Activated T-helper 2 cell treated with anti-CD3 and anti-CD28 coated beads, Interferon-gamma antibody, Interleukin-2, Interleukin-4, amounts not matched to agents 10 μg/mL and 5 μg/mL and 100 μg/mL, durations not matched to agents 14 hours and 24 hours and 36 hours (primary cell): Measurements from ENCODE around the gene SOCS3. TPM values are rescaled to one million over a fixed set of nuclear protein-coding genes. Genes with fewer than 3 reads are reported as not detected.

Source experiments
- DNase-seq: peaks from one replicate; pipeline ENCODE4 v3.0.0; 2021; ENCODE audit warnings: low spot score
- H3K27ac Mint-ChIP-seq: one replicate; pipeline ENCODE4 v1.8.0; 2021; ENCODE audit warnings: mixed read lengths
- H3K27me3 Mint-ChIP-seq: one replicate; pipeline ENCODE4 v1.8.0; 2021; ENCODE audit warnings: low read depth, mixed read lengths
- H3K36me3 Mint-ChIP-seq: one replicate; pipeline ENCODE4 v1.8.0; 2021; ENCODE audit warnings: low read depth, mixed read lengths
- H3K4me1 Mint-ChIP-seq: one replicate; pipeline ENCODE4 v1.8.0; 2021; ENCODE audit warnings: low read depth, mixed read lengths
- H3K4me3 Mint-ChIP-seq: one replicate; pipeline ENCODE4 v1.8.0; 2021; ENCODE audit warnings: low read depth, mild to moderate bottlenecking, moderate library complexity, mixed read lengths
- H3K9me3 Mint-ChIP-seq: one replicate; pipeline ENCODE4 v1.8.0; 2021; ENCODE audit warnings: mixed read lengths
- intact Hi-C: fragments of 100-400 bp; cut with micrococcal nuclease; formaldehyde crosslinking; loops from one replicate; pipeline ENCODE4 v1.15.1; 2023
- total RNA-seq: library from RNA; stranded (reverse); gene quantifications from 2 replicates; pipeline ENCODE4 v1.2.3, GENCODE V29; 2022

The SOCS3 gene, protein sequence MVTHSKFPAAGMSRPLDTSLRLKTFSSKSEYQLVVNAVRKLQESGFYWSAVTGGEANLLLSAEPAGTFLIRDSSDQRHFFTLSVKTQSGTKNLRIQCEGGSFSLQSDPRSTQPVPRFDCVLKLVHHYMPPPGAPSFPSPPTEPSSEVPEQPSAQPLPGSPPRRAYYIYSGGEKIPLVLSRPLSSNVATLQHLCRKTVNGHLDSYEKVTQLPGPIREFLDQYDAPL
- 93.5 and 99.8 TPM in 2 replicates for total RNA-seq

DNA sequence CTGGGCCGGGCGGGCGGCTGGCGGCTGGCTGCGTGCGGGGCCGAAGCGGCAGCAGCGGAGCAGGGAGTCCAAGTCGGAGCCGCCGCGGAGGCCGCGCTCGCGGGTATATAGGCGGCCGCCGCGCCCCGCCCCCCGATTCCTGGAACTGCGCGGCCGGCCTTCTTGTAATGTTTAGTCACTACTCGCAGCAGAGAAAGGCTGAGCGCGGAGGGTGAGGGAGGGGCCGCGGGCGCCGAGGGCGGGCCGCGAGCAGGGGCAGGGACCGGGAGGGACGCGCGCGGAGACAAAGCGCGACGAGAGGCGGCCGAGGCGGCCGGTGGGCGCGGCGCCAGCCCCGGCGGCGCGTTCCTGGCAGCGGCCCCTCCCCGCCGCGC is at the start of gene SOCS3:
SOCS3 (minus strand) TSS at position 81 of the 374 bp plus-strand sequence. CDS start 982 bp downstream, outside the sequence.
- peaks cover 11% of the 10 kb centered on the region for H3K27me3 Mint-ChIP-seq
- peaks cover 36% of the 10 kb centered on the region for H3K4me1 Mint-ChIP-seq
- peak within 1 kb of the TSS; percentile 90 for H3K4me3 Mint-ChIP-seq
- H3K36me3 Mint-ChIP-seq = peaks cover 43% of the 10 kb centered on the region
- intact Hi-C loops = loop anchor here (1.0 to 5.0 kb wide), 6 partner anchors 18 to 1218 kb away; partner anchors contain the start of genes PGS1, SEC14L1 and TMC8
- H3K27ac Mint-ChIP-seq = peak within 1 kb of the TSS; percentile 90
- H3K9me3 Mint-ChIP-seq = no peaks in the 10 kb centered on the region
- peak; percentile 97 for DNase-seq

DNA sequence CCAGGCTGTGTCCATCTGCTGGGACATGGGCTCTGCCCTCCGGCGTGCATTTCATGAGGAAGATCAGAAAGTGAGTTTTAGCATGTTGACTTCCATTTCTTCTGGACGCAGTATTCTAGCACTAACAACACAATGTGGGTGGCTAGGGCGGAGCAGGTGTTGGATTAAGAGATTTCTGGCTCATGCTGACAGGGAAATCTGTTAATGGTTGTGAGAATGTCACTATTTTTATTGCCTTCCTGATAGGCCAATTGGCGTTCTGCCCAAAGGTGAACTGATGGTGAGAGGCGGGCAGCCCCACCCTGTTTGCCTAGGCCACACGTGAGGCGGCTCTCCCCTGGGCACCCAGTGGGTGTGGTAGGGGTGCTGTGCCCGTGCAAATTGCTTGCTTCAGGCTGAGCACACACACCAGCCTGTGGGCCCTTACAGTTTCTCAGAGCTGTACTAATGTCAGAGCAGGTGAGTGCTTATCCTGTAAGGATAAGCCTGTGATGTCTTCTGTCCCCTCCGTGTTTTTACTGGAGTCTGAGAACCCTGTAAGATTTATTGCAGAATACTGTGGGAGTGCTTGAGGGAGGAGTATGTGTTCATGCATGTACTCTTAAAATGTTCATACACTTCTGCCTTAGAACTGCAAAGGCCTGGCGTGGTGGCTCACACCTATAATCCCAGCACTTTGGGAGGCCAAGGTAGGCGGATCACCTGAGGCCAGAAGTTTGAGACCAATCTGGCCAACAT is 49.5 kb upstream of the SOCS3 start:
- Mint-ChIP-seq H3K27me3 (no peaks in the 10 kb centered on the region), H3K4me3 (no peak overlapping the region), H3K27ac (peak overlapping the region; percentile 54), H3K36me3 (peaks cover 41% of the 10 kb centered on the region), H3K4me1 (peaks cover 41% of the 10 kb centered on the region), H3K9me3 (no peaks in the 10 kb centered on the region)
- DNase-seq = no peak
- intact Hi-C loops = no loop called here

DNA sequence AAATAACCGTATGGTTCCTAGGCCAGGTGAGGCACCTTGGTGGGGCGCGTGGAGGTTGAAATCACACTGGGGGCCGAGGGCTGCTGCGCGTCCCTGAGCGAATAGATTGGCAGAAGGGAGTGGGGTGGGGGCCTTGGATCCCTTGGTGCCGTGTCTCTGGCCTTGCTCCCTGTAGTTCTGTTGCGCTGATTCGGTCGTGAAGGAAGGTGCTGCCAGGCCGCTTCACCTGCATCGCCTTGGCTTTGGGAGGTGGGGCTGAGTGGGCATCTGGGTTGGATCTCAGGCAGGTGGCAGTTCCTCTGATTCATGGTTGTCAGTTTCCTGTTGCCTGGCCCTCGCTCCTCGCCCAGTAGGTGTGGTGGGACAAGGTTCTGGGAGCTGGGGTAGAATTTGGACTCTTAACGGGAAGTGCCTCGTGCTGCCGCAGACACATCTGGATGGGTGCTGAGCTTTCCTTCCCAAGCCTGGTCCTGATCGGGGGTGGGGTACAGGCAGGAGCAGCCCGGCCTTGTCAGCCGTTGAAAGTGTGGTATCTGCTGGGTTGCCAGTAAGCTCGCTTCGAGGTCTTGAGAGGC is 48.7 kb upstream of the SOCS3 start:
- no peak overlapping the region for H3K4me3 Mint-ChIP-seq
- H3K9me3 Mint-ChIP-seq = no peaks in the 10 kb centered on the region
- no peaks in the 10 kb centered on the region for H3K27me3 Mint-ChIP-seq
- peak overlapping the region; percentile 54 for H3K27ac Mint-ChIP-seq
- peaks cover 33% of the 10 kb centered on the region for H3K4me1 Mint-ChIP-seq
- DNase-seq = no peak
- intact Hi-C loops = no loop called here
- peaks cover 44% of the 10 kb centered on the region for H3K36me3 Mint-ChIP-seq

DNA sequence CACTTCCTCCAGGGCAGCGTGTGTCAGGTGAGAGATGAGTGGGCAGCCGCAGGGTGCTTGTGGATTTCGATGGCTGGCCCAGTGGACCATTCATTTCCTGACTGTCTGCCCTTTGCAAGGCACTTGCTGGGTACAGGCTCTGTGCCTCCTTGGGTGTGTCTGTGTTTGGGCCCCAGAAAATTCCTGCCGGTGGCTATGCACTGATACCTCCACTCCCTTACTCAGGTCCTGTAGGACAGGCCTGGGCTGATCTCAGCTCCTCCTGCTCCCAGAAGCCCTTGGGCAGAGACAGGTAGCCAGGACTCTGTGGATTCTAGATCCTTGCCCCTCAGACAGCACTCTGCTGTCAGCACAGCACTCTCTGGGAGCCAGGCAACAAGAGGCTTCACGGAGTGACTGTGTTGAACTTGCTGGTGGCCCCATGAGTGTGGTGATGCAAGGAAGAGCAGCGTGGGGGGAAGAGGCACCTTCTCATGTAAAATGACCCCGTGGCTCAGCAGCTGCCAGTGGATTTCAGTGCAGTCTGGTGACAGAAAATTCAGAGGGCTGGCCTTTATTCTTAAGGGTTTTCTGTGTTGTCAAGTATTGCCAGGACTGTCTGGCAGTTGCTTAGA is 47.6 kb upstream of the SOCS3 start:
- intact Hi-C loops = no loop called here
- Mint-ChIP-seq H3K4me1 (peaks cover 22% of the 10 kb centered on the region), H3K9me3 (no peaks in the 10 kb centered on the region), H3K4me3 (no peak overlapping the region), H3K36me3 (peaks cover 46% of the 10 kb centered on the region), H3K27ac (no peak overlapping the region), H3K27me3 (no peaks in the 10 kb centered on the region)
- no peak for DNase-seq

DNA sequence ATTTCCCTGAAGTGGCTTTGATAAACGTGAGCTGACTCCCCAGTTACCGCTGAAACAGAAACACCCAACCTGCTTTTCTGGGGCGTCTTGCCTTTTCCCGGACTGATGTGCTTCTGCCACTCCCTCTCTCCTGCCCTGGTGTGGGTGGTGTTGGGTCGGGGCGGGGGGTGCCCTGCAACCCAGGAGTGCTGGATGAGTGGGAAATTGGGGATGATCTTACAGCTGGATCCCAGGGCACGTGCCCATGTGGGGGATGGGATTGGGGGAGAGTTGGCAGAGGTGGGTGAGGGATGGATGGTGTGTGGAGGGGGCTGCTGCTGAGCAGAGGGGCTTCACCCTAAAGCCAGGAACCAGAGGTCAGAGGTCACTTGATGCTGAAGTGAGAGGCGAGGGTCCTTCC is 47.0 kb upstream of the SOCS3 start:
- peak overlapping the region; percentile 24 for H3K27ac Mint-ChIP-seq
- no peak overlapping the region for H3K4me3 Mint-ChIP-seq
- no peak for DNase-seq
- H3K27me3 Mint-ChIP-seq = no peaks in the 10 kb centered on the region
- intact Hi-C loops = no loop called here
- H3K9me3 Mint-ChIP-seq = no peaks in the 10 kb centered on the region
- peaks cover 44% of the 10 kb centered on the region for H3K36me3 Mint-ChIP-seq
- peaks cover 16% of the 10 kb centered on the region for H3K4me1 Mint-ChIP-seq

DNA sequence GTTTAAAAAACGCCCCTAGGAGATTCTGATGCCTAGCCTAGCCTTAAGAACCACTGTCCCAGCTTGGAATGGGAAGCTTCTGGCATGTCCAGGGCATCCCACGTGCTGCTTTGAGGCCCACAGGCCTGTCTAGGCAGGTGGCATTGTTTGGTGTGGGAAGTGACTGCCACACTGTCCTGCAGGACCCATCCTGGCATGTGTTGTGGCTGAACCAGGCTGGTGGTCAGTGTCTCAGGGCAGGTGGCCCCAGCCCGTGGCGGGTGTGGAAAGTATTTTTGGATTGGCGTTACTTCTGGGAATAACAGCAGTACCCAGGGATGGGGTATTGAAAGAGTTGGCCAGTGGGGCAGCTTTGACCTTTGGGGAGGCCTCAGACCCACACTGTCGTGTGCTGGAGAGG is 46.5 kb upstream of the SOCS3 start:
- no peaks in the 10 kb centered on the region for H3K9me3 Mint-ChIP-seq
- no peak for DNase-seq
- intact Hi-C loops = no loop called here
- no peaks in the 10 kb centered on the region for H3K27me3 Mint-ChIP-seq
- H3K4me3 Mint-ChIP-seq = no peak overlapping the region
- H3K36me3 Mint-ChIP-seq = peaks cover 48% of the 10 kb centered on the region
- no peak overlapping the region for H3K27ac Mint-ChIP-seq
- peaks cover 12% of the 10 kb centered on the region for H3K4me1 Mint-ChIP-seq

DNA sequence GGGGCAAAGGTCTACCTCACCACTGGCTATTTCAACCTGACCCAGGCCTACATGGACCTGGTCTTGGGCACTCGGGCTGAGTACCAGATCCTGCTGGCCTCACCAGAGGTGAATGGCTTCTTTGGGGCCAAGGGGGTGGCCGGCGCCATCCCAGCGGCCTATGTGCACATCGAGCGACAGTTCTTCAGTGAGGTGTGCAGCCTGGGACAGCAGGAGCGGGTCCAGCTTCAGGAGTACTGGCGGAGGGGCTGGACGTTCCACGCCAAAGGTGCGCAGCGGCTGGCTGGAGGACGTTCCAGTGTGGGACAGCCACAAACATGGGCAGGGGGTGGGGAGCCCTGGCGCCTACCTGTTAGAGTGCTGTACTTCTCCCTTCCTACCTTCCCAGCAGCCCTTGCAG is 43.9 kb upstream of the SOCS3 start:
- H3K27me3 Mint-ChIP-seq = no peaks in the 10 kb centered on the region
- no peak overlapping the region for H3K4me3 Mint-ChIP-seq
- H3K9me3 Mint-ChIP-seq = no peaks in the 10 kb centered on the region
- no peak overlapping the region for H3K27ac Mint-ChIP-seq
- H3K36me3 Mint-ChIP-seq = peaks cover 71% of the 10 kb centered on the region
- intact Hi-C loops = no loop called here
- peaks cover 3% of the 10 kb centered on the region for H3K4me1 Mint-ChIP-seq
- DNase-seq = no peak

DNA sequence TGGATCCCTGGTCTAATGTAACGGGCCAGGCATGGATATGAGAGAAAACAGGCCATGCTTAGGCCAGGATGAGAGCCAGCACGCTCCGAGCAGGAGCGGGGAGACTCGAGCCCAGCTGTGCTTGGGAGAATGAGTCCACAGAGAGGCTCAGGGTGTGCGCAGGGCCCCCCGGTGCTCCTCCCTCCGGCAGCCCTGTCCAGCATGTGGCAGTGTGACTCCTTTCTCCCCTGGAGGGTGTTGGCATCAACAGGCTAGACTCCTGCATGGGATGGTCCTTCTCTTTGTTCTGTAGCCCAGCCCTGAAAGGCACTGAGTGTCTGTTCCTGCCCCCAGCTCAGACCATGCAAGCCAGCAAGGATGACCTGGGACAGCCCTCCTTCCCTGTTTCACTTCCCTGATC is 42.0 kb upstream of the SOCS3 start:
- Mint-ChIP-seq H3K36me3 (peaks cover 83% of the 10 kb centered on the region), H3K4me3 (no peak overlapping the region), H3K27ac (no peak overlapping the region)

DNA sequence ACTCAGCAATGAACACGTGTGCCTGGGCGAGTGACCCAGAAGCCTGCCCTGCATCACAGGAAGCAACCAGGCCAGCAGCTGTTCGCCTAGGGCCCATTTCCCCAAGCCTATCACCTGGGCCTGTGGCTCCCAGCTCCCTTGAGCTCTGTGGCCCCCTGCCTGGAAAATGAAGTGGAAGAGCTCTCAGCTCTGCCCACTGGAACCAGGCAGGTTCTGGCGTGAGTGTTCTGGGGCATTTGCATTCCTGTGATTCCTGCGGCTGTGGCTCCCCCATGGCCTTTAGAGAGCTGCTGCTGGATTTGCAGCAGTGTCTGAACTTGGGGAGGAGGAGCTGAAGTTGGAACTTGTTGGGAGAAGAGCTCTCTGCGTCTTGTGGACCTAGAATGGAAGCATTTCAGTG is 41.4 kb upstream of the SOCS3 start:
- peaks cover 84% of the 10 kb centered on the region for H3K36me3 Mint-ChIP-seq
- no peak overlapping the region for H3K4me3 Mint-ChIP-seq
- no peaks in the 10 kb centered on the region for H3K9me3 Mint-ChIP-seq
- H3K4me1 Mint-ChIP-seq = peaks cover 3% of the 10 kb centered on the region
- no peak overlapping the region for H3K27ac Mint-ChIP-seq
- intact Hi-C loops = no loop called here
- DNase-seq = no peak
- no peaks in the 10 kb centered on the region for H3K27me3 Mint-ChIP-seq

More for the DNA sequence above, 42.0 kb upstream of the SOCS3 start:
- Mint-ChIP-seq H3K27me3 (no peaks in the 10 kb centered on the region), H3K9me3 (no peaks in the 10 kb centered on the region), H3K4me1 (peaks cover 3% of the 10 kb centered on the region)
- no peak for DNase-seq
- intact Hi-C loops = no loop called here

DNA sequence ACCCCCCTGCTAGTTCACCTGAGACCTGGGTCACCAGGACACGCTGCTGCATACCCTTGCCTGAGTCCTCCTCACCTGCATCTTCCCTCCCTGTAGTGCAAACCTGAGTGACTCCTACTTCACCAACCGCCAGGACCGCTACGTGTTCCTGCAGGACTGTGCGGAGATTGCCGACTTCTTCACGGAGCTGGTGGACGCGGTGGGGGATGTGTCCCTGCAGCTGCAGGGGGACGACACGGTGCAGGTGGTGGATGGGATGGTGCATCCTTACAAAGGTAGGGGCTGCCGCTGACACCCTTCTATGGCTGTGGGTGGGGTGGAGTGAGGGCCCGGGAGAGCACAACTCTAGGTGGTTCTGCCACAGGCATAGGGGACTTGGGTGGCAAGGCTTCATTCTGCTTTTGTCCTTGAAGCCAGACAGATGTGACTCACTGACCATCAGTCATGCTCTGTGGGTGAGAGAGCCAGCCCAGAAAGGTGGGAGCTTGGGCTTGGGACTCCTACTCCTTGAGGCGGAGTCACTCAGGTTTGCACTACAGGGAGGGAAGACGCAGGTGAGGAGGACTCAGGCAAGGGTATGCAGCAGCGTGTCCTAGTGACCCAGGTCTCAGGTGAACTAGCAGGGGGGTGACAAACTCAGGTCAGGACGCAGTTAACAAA is 40.8 kb upstream of the SOCS3 start:
- intact Hi-C loops = no loop called here
- no peak overlapping the region for H3K4me3 Mint-ChIP-seq
- peaks cover 87% of the 10 kb centered on the region for H3K36me3 Mint-ChIP-seq
- no peaks in the 10 kb centered on the region for H3K27me3 Mint-ChIP-seq
- H3K27ac Mint-ChIP-seq = no peak overlapping the region
- no peak for DNase-seq
- peaks cover 2% of the 10 kb centered on the region for H3K4me1 Mint-ChIP-seq
- H3K9me3 Mint-ChIP-seq = no peaks in the 10 kb centered on the region

DNA sequence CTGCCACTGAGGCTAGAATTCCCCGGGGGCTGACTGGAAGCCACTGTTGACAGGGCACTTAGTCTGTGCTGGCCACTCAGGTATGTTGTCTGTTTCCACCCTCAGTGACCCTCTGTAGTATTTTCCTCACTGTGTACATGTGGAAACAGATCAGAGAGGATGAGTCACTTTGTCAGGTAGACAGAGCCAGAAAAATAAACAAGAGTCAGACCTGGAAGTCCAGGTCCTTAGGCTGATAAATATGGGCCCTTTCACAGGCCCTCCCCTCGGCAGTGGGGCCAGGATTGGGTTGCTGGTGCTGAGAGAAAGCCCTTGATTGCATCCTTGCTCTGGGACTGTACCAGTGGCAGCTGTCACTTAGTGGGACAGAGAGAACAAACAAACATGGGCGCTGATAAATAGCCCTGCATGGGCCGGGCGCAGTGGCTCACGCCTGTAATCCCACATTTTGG is 39.8 kb upstream of the SOCS3 start:
- no peak overlapping the region for H3K27ac Mint-ChIP-seq
- intact Hi-C loops = no loop called here

DNA sequence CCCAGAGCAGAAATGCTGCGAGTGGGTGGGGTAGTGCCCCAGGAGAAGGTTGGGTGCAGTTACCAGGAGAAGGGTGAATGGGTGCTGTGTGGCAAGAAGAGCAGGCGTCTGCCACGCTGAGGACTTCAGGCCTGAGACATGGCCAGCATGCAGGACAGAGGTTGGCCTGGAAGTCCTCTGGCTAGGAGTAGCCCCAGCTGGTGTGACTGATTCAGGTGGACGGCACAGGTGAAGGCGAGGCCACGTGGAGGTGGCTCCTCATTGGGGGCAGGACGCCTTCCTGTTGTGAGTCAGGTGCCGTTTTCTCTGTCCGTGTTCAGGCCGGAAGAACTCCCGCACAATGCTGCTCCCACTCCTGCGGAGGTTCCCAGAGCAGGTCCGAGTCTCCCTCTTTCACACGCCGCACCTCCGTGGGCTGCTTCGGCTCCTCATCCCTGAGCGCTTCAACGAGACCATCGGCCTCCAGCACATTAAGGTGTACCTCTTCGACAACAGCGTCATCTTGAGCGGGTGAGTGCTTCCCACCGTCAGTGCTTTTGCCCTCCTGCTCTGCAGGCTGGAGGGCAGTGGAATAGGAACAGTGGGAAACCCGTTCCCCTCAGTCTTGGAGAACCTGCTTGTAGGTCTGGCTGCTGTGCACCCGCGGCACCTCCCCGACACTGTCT is 39.3 kb upstream of the SOCS3 start:
- no peak overlapping the region for H3K27ac Mint-ChIP-seq
- peaks cover 87% of the 10 kb centered on the region for H3K36me3 Mint-ChIP-seq
- no peak for DNase-seq

More for the DNA sequence above, 39.8 kb upstream of the SOCS3 start:
- Mint-ChIP-seq H3K9me3 (no peaks in the 10 kb centered on the region), H3K36me3 (peaks cover 84% of the 10 kb centered on the region), H3K4me3 (no peak overlapping the region), H3K4me1 (no peaks in the 10 kb centered on the region), H3K27me3 (no peaks in the 10 kb centered on the region)
- DNase-seq = no peak

More for the DNA sequence above, 39.3 kb upstream of the SOCS3 start:
- H3K4me1 Mint-ChIP-seq = no peaks in the 10 kb centered on the region
- H3K9me3 Mint-ChIP-seq = no peaks in the 10 kb centered on the region
- H3K27me3 Mint-ChIP-seq = no peaks in the 10 kb centered on the region
- intact Hi-C loops = no loop called here
- H3K4me3 Mint-ChIP-seq = no peak overlapping the region
